DMS 273 (cell line): Measurements from ENCODE around the gene SLC43A1.

ENCODE experiments used
- DNase-seq: peaks from one replicate; lab custom pipeline; 2025; ENCODE audit not compliant: unreplicated experiment; lab: John Stamatoyannopoulos, UW

SLC43A1 gene

GRCh38 chr11:57498540-57498939, 17.0 kb downstream of the SLC43A1 start:
- no peak for DNase-seq

- no peak for DNase-seq
Measured at GRCh38 chr11:57497303-57498247, 17.9 kb downstream of the SLC43A1 start.

- DNase-seq, result peak; percentile 29
Measured at GRCh38 chr11:57496109-57496820, 19.2 kb downstream of the SLC43A1 start.

- peak; percentile 62 for DNase-seq
Measured at GRCh38 chr11:57493507-57494503, 21.7 kb downstream of the SLC43A1 start.

- peak; percentile 48 for DNase-seq
Measured at GRCh38 chr11:57491371-57492061, 24.0 kb downstream of the SLC43A1 start.

GRCh38 chr11:57490456-57491248, 24.9 kb downstream of the SLC43A1 start:
- no peak for DNase-seq

- no peak for DNase-seq
Measured at GRCh38 chr11:57487920-57488659, 27.4 kb downstream of the SLC43A1 start.

- no peak for DNase-seq
Measured at GRCh38 chr11:57487021-57487778, 28.3 kb downstream of the SLC43A1 start.

- no peak for DNase-seq
Measured at GRCh38 chr11:57485217-57485990, 30.1 kb downstream of the SLC43A1 start.

GRCh38 chr11:57484141-57484710, 31.3 kb downstream of the SLC43A1 start:
- no peak for DNase-seq

GRCh38 chr11:57483562-57483918, 32.0 kb downstream of the SLC43A1 start:
- peak; percentile 50 for DNase-seq

- DNase-seq, result peak; percentile 86
Measured at GRCh38 chr11:57482782-57483561, 32.5 kb downstream of the SLC43A1 start.

- DNase-seq, result no peak
Measured at GRCh38 chr11:57481915-57482781, 33.4 kb downstream of the SLC43A1 start.

- no peak for DNase-seq
Measured at GRCh38 chr11:57481315-57481714, 34.2 kb downstream of the SLC43A1 start.

GRCh38 chr11:57480409-57481137, 34.9 kb downstream of the SLC43A1 start:
- DNase-seq, result peak; percentile 85
